ENCODE data around the gene DDX47.

GRCh38 chr12:12804011-12804410, 9.1 kb upstream of the DDX47 start:
- TF ChIP-seq ZNF280B (CRISPR knock-in tag; IDR thresholded peaks at IDR 0.05; ENCODE audit: borderline replicate concordance) (no peak), YY1 (IDR thresholded peaks at IDR 0.05; ENCODE audit: insufficient read depth, insufficient replicate concordance, low read depth, low read length) (no peak), SRSF9 (IDR thresholded peaks at IDR 0.05; ENCODE audit: borderline replicate concordance, insufficient read depth, low read depth, low read length, poor library complexity, severe bottlenecking) (no peak), TCF7 (IDR thresholded peaks at IDR 0.05; ENCODE audit: low read depth) (no peak), CTCF (CRISPR knock-in tag; IDR thresholded peaks at IDR 0.05) (no peak), SP1 (IDR thresholded peaks at IDR 0.05) (no peak), SP1 (CRISPR knock-in tag; IDR thresholded peaks at IDR 0.05) (no peak)
- TF ChIP-seq, protein P1, sequence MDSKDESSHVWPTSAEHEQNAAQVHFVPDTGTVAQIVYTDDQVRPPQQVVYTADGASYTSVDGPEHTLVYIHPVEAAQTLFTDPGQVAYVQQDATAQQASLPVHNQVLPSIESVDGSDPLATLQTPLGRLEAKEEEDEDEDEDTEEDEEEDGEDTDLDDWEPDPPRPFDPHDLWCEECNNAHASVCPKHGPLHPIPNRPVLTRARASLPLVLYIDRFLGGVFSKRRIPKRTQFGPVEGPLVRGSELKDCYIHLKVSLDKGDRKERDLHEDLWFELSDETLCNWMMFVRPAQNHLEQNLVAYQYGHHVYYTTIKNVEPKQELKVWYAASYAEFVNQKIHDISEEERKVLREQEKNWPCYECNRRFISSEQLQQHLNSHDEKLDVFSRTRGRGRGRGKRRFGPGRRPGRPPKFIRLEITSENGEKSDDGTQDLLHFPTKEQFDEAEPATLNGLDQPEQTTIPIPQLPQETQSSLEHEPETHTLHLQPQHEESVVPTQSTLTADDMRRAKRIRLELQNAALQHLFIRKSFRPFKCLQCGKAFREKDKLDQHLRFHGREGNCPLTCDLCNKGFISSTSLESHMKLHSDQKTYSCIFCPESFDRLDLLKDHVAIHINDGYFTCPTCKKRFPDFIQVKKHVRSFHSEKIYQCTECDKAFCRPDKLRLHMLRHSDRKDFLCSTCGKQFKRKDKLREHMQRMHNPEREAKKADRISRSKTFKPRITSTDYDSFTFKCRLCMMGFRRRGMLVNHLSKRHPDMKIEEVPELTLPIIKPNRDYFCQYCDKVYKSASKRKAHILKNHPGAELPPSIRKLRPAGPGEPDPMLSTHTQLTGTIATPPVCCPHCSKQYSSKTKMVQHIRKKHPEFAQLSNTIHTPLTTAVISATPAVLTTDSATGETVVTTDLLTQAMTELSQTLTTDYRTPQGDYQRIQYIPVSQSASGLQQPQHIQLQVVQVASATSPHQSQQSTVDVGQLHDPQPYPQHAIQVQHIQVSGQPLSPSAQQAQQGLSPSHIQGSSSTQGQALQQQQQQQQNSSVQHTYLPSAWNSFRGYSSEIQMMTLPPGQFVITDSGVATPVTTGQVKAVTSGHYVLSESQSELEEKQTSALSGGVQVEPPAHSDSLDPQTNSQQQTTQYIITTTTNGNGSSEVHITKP (CRISPR knock-in tag; IDR thresholded peaks at IDR 0.05; ENCODE audit: low read depth), result no peak
- TF ChIP-seq, protein P2, sequence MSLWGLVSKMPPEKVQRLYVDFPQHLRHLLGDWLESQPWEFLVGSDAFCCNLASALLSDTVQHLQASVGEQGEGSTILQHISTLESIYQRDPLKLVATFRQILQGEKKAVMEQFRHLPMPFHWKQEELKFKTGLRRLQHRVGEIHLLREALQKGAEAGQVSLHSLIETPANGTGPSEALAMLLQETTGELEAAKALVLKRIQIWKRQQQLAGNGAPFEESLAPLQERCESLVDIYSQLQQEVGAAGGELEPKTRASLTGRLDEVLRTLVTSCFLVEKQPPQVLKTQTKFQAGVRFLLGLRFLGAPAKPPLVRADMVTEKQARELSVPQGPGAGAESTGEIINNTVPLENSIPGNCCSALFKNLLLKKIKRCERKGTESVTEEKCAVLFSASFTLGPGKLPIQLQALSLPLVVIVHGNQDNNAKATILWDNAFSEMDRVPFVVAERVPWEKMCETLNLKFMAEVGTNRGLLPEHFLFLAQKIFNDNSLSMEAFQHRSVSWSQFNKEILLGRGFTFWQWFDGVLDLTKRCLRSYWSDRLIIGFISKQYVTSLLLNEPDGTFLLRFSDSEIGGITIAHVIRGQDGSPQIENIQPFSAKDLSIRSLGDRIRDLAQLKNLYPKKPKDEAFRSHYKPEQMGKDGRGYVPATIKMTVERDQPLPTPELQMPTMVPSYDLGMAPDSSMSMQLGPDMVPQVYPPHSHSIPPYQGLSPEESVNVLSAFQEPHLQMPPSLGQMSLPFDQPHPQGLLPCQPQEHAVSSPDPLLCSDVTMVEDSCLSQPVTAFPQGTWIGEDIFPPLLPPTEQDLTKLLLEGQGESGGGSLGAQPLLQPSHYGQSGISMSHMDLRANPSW (CRISPR knock-in tag; IDR thresholded peaks at IDR 0.05; ENCODE audit: borderline replicate concordance), result no peak
- TF ChIP-seq, protein P3, sequence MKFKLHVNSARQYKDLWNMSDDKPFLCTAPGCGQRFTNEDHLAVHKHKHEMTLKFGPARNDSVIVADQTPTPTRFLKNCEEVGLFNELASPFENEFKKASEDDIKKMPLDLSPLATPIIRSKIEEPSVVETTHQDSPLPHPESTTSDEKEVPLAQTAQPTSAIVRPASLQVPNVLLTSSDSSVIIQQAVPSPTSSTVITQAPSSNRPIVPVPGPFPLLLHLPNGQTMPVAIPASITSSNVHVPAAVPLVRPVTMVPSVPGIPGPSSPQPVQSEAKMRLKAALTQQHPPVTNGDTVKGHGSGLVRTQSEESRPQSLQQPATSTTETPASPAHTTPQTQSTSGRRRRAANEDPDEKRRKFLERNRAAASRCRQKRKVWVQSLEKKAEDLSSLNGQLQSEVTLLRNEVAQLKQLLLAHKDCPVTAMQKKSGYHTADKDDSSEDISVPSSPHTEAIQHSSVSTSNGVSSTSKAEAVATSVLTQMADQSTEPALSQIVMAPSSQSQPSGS (CRISPR knock-in tag; IDR thresholded peaks at IDR 0.05), result no peak

All from HepG2 (cell line).